K562 (cell line): ENCODE measurements around the gene ZNF407. TPM values are rescaled to one million over a fixed set of nuclear protein-coding genes. Genes with fewer than 3 reads are reported as not detected.

ENCODE experiments used
- ATAC-seq: fragments of 200-7000 bp; cut with Tn5 transposase; 3 replicates; pipeline ENCODE4 v1.9.1; 2020; ENCODE audit warnings: moderate library complexity
- BruUV-seq: library from RNA; stranded (reverse); fragments of 400-500 nt; replicated peaks from 2 replicates; lab custom pipeline; 2021; lab: Mats Ljungman, UMichigan
- CTCF ChIA-PET: fragments of 300-600 bp; formaldehyde crosslinking; extraction: SDS; loops from one replicate; lab custom pipeline; 2021; ENCODE audit warnings: low intra/inter-chr PET ratio; lab: Yijun Ruan, JAX
- POLR2A ChIA-PET: fragments of 300-600, 350-650 bp; sonication (Branson Sonifier 250); formaldehyde crosslinking; extraction: SDS; loops from one replicate; lab custom pipeline; 2021; ENCODE audit warnings: antibody characterized with exemption, inconsistent platforms; lab: Yijun Ruan, JAX
- DNase-seq, 4 experiments: peaks; one replicate each; pipeline versions ENCODE4 v3.0.0 to v3.0.0-alpha.2; 2011 to 2018; ENCODE audit warnings: low spot score in 3 of 4, mixed read lengths in 3 of 4; ENCODE audit errors: extremely low read depth in 1 of 4
- FAIRE-seq: peaks from 2 replicates; lab custom pipeline; 2011; peaks lifted over from hg19 to GRCh38; lab: Jason Lieb, UNC
- H2AFZ ChIP-seq: 2 replicates; pipeline ENCODE4 v1.6.0; 2011; ENCODE audit warnings: low read depth, low read length, control low read depth, inconsistent platforms
- H3K27ac ChIP-seq: fragments of 200-600 bp; 3 replicates; pipeline ENCODE4 v1.8.0; 2011; ENCODE audit warnings: low read depth, mild to moderate bottlenecking, control low read depth, inconsistent platforms, low read length, moderate library complexity, mixed read lengths; ENCODE audit errors: extremely low read depth
- H3K27me3 ChIP-seq, 2 experiments: fragments of 300-600 bp in 1 of 2; 2 replicates in 1 of 2; 3 replicates in 1 of 2; pipeline versions ENCODE4 v1.6.0 to v1.8.0; 2011; ENCODE audit warnings: inconsistent platforms in 2 of 2, low read length in 2 of 2, mild to moderate bottlenecking in 1 of 2, mixed read lengths in 1 of 2, moderate library complexity in 1 of 2; ENCODE audit not compliant: control insufficient read depth in 2 of 2, insufficient read depth in 2 of 2
- H3K36me3 ChIP-seq: fragments of 300-600 bp; 3 replicates; pipeline ENCODE4 v1.8.0; 2011; ENCODE audit warnings: mild to moderate bottlenecking, low read length, inconsistent platforms; ENCODE audit not compliant: control insufficient read depth, insufficient read depth
- H3K4me1 ChIP-seq, 2 experiments: fragments of 200-600 bp in 1 of 2; replicated peaks in 1 of 2; 2 replicates in 1 of 2; 3 replicates in 1 of 2; pipeline versions ENCODE4 v1.5.1 to v1.8.0; 2011; ENCODE audit warnings: inconsistent platforms in 2 of 2, low read length in 2 of 2, mild to moderate bottlenecking in 1 of 2, mixed read lengths in 1 of 2, moderate library complexity in 1 of 2; ENCODE audit not compliant: control insufficient read depth in 2 of 2, insufficient read depth in 2 of 2
- H3K4me2 ChIP-seq: 2 replicates; pipeline ENCODE4 v1.6.1; 2011; ENCODE audit warnings: low read length, control low read depth, inconsistent platforms, mixed read lengths; ENCODE audit not compliant: insufficient read depth
- H3K4me3 ChIP-seq: fragments of 200-600 bp; sonication (generic), shearing (Covaris generic); 2 replicates; pipeline ENCODE4 v1.5.1; 2016; ENCODE audit warnings: control low read depth, inconsistent platforms
- H3K79me2 ChIP-seq: fragments of 200-600 bp; 3 replicates; pipeline ENCODE4 v1.8.0; 2011; ENCODE audit warnings: low read length, inconsistent platforms; ENCODE audit not compliant: control insufficient read depth, insufficient read depth
- H3K9ac ChIP-seq, 2 experiments: 2 replicates each; pipeline versions ENCODE4 v1.6.0 to v1.6.1; 2011; ENCODE audit warnings: low read depth in 2 of 2, low read length in 2 of 2, control low read depth in 1 of 2, inconsistent platforms in 1 of 2, mild to moderate bottlenecking in 1 of 2, mixed read lengths in 1 of 2; ENCODE audit not compliant: insufficient read depth in 1 of 2
- H3K9me1 ChIP-seq: one replicate; pipeline ENCODE4 v1.6.0; 2011; ENCODE audit warnings: inconsistent platforms, mild to moderate bottlenecking, low read length, moderate library complexity; ENCODE audit not compliant: control insufficient read depth, insufficient read depth
- H3K9me3 ChIP-seq: replicated peaks from 2 replicates; pipeline ENCODE4 v1.5.1; 2011; ENCODE audit warnings: low read depth, low read length, inconsistent platforms; ENCODE audit not compliant: control insufficient read depth, insufficient read depth
- H4K20me1 ChIP-seq: replicated peaks from 2 replicates; pipeline ENCODE4 v1.6.1; 2011; ENCODE audit warnings: low read length, inconsistent platforms, mixed read lengths; ENCODE audit not compliant: control insufficient read depth, insufficient read depth
- L3MBTL2 ChIP-seq: fragments of 450-650 bp; IDR thresholded peaks from 2 replicates; pipeline ENCODE4 v1.6.1; 2016; ENCODE audit warnings: mild to moderate bottlenecking, moderate library complexity
- MGA ChIP-seq: fragments of 450-650 bp; IDR thresholded peaks from 2 replicates; pipeline ENCODE4 v1.6.1; 2016; ENCODE audit warnings: mild to moderate bottlenecking, moderate library complexity
- ZNF165 ChIP-seq: fragments of 250-450 bp; sonication (Bioruptor Pico); IDR thresholded peaks from 2 replicates; pipeline ENCODE4 v1.4.0; 2020; ENCODE audit warnings: borderline replicate concordance
- WGBS: fragments of 100-300 bp; shearing (Covaris generic); methylation state at CpG from one replicate; pipeline ENCODE4 v1.1.6; 2016; ENCODE audit warnings: low coverage, mixed read lengths; ENCODE audit not compliant: insufficient coverage; ENCODE audit errors: missing lambda C conversion rate; 5-methylcytosine and 5-hydroxymethylcytosine counted together
- in situ Hi-C: fragments of 300-500 bp; cut with MboI; formaldehyde crosslinking; loops from 4 replicates; pipeline ENCODE4 v1.15.0; 2018; ENCODE audit warnings: inconsistent platforms, mixed read lengths
- intact Hi-C: fragments of 100-400 bp; cut with micrococcal nuclease; formaldehyde crosslinking; loops from 2 replicates; pipeline ENCODE4 v1.14.2; 2022
- polyA plus RNA-seq, 8 experiments: library from polyadenylated mRNA; depleted of rRNA in 4 of 8; stranded (reverse) in 5 of 8; unstranded in 3 of 8; fragments of >200 nt; fragmentation: Nextera tagmentation in 2 of 8; fragmentation: Illumina TruSeq in 1 of 8; extraction: Ambion mirVana in 2 of 8; extraction: Trizol in 1 of 8; gene quantifications; 2 replicates each; pipeline versions ENCODE4 v1.2.1 to v1.2.3, GENCODE V29; 2011 to 2014; ENCODE audit warnings: inconsistent platforms in 1 of 8, missing spikeins in 1 of 8
- total RNA-seq, 7 experiments: library from RNA; depleted of rRNA in 6 of 7; stranded (reverse); fragments of >200 nt in 6 of 7; fragmentation: Illumina TruSeq in 2 of 7; extraction: Trizol in 2 of 7; gene quantifications; 2 replicates each; pipeline versions ENCODE4 v1.2.1 to v1.2.3, GENCODE V29; 2011 to 2021; ENCODE audit warnings: low replicate concordance in 1 of 7

Gene ZNF407
- total and polyA plus RNA-seq, 9 of the 15 experiments (the other 6 are each of a cell fraction or from before 2014, with no cell fraction given) = 0.21 to 5.4 (median 2.3) TPM

GRCh38 chr18:74692367-74693013 is 94.8 kb downstream of the ZNF407 start:
- in situ Hi-C loops (no loop called here), intact Hi-C loops (no loop called here)
- Histone ChIP-seq H3K27ac (no peak overlapping the region), H3K4me1 (no peaks in the 10 kb centered on the region; a peak in 1 of 5 replicates), H3K36me3 (no peaks in the 10 kb centered on the region), H3K4me2 (no peak overlapping the region; the same call in 1 of the 2 replicates), H3K27me3 (no peaks in the 10 kb centered on the region), H3K4me3 (no peak overlapping the region), H4K20me1 (no peaks in the 10 kb centered on the region), H2AFZ (no peak overlapping the region), H3K79me2 (no peaks in the 10 kb centered on the region), H3K9me1 (no peaks in the 10 kb centered on the region), H3K9ac (no peak overlapping the region)
- no TSS peak for BruUV-seq
- ATAC-seq (no peak; the same call in 2 of the 3 replicates), DNase-seq (peak in 2 of 4 experiments; percentile 1 to 7), FAIRE-seq (no peak)
- POLR2A ChIA-PET = interaction anchor here (1.0 to 1.5 kb wide), 2 partner anchors 8 to 11 kb away, joined by 4 to 5 read pairs; no protein-coding TSS in a partner anchor
- 48% methylated on average over 7 of the region's 9 CpGs for WGBS
- no peak for TF ChIP-seq ZNF165 (CRISPR knock-in tag)
- TF ChIP-seq L3MBTL2 = peak; percentile 76
- peak; percentile 59; the same call in 1 of the 2 replicates for TF ChIP-seq MGA
- TF ChIP-seq, all 486 proteins: peak for 2
- no peaks in the 10 kb centered on the region for H3K9me3 ChIP-seq
- CTCF ChIA-PET = no interaction called here
